SK-N-SH (cell line): Measurements from ENCODE around the gene ZNF366. TPM values are rescaled to one million over a fixed set of nuclear protein-coding genes. Genes with fewer than 3 reads are reported as not detected.

Experiments used
- CTCF ChIA-PET: fragments of 300-600, 350-600 bp; formaldehyde crosslinking; extraction: SDS; loops from one replicate; lab custom pipeline; 2021; lab: Yijun Ruan, JAX
- POLR2A ChIA-PET: fragments of 350-600 bp; sonication (Branson Sonifier 250); formaldehyde crosslinking; extraction: SDS; loops from one replicate; lab custom pipeline; 2020; ENCODE audit warnings: antibody characterized with exemption, inconsistent platforms; lab: Yijun Ruan, JAX
- DNase-seq: peaks from one replicate; pipeline ENCODE4 v3.0.0; 2012
- H2AFZ ChIP-seq: fragments of 200-600 bp; sonication (generic); 2 replicates; pipeline ENCODE4 v1.8.1; 2016; ENCODE audit warnings: antibody characterized with exemption, mild to moderate bottlenecking, low read depth
- H3F3A ChIP-seq: fragments of 200-600 bp; sonication (generic); replicated peaks from 2 replicates; pipeline ENCODE3; 2016; ENCODE audit warnings: antibody characterized with exemption, mild to moderate bottlenecking; ENCODE audit not compliant: insufficient read depth
- H3K27ac ChIP-seq, 2 experiments: fragments of 200-500 bp in 1 of 2; fragments of 200-600 bp in 1 of 2; sonication (Bioruptor generic) in 1 of 2; sonication (generic), shearing (Covaris generic) in 1 of 2; 2 replicates each; pipeline versions ENCODE4 v1.5.1 to v1.6.1; 2014 to 2016; ENCODE audit warnings: low read depth in 2 of 2, inconsistent platforms in 1 of 2, low read length in 1 of 2, mild to moderate bottlenecking in 1 of 2, mixed read lengths in 1 of 2
- H3K27me3 ChIP-seq: fragments of 200-600 bp; sonication (generic), shearing (Covaris generic); 2 replicates; pipeline ENCODE4 v1.6.1; 2016; ENCODE audit warnings: mixed run types; ENCODE audit not compliant: insufficient read depth
- H3K36me3 ChIP-seq, 2 experiments: fragments of 200-500 bp in 1 of 2; fragments of 200-600 bp in 1 of 2; sonication (Bioruptor generic) in 1 of 2; sonication (generic) in 1 of 2; replicated peaks in 1 of 2; 2 replicates each; pipeline versions ENCODE3 to v1.5.1; 2014 to 2016; ENCODE audit warnings: low read length in 1 of 2, mild to moderate bottlenecking in 1 of 2; ENCODE audit not compliant: insufficient read depth in 2 of 2, control insufficient read depth in 1 of 2
- H3K4me1 ChIP-seq, 2 experiments: fragments of 200-500 bp in 1 of 2; fragments of 200-600 bp in 1 of 2; sonication (Bioruptor generic) in 1 of 2; sonication (generic), shearing (Covaris generic) in 1 of 2; 2 replicates each; pipeline versions ENCODE4 v1.5.1 to v1.6.1; 2014 to 2016; ENCODE audit warnings: low read depth in 1 of 2, low read length in 1 of 2, mixed run types in 1 of 2; ENCODE audit not compliant: insufficient read depth in 2 of 2, control insufficient read depth in 1 of 2
- H3K4me2 ChIP-seq: fragments of 200-600 bp; sonication (generic), shearing (Covaris generic); 2 replicates; pipeline ENCODE4 v1.6.1; 2017; ENCODE audit warnings: mixed run types
- H3K4me3 ChIP-seq, 2 experiments: fragments of 200-500 bp in 1 of 2; fragments of 200-600 bp in 1 of 2; sonication (Bioruptor generic) in 1 of 2; sonication (generic), shearing (Covaris generic) in 1 of 2; 2 replicates each; pipeline versions ENCODE4 v1.5.1 to v1.8.1; 2014 to 2016; ENCODE audit warnings: low read depth in 2 of 2, inconsistent platforms in 1 of 2, low read length in 1 of 2, mild to moderate bottlenecking in 1 of 2, mixed read lengths in 1 of 2, moderate library complexity in 1 of 2
- H3K79me2 ChIP-seq: fragments of 200-600 bp; sonication (generic); 2 replicates; pipeline ENCODE4 v1.8.1; 2017; ENCODE audit warnings: mild to moderate bottlenecking; ENCODE audit not compliant: insufficient read depth
- H3K9ac ChIP-seq: fragments of 200-600 bp; sonication (generic); 2 replicates; pipeline ENCODE4 v1.6.1; 2017; ENCODE audit warnings: mixed run types
- H3K9me2 ChIP-seq: fragments of 200-600 bp; sonication (generic); 2 replicates; pipeline ENCODE4 v1.6.1; 2017; ENCODE audit warnings: mixed run types
- H3K9me3 ChIP-seq: fragments of 200-600 bp; sonication (generic); 2 replicates; pipeline ENCODE4 v1.6.1; 2017; ENCODE audit warnings: mixed run types, mild to moderate bottlenecking, moderate library complexity
- H4K20me1 ChIP-seq: fragments of 200-600 bp; sonication (generic); 2 replicates; pipeline ENCODE4 v1.6.1; 2017; ENCODE audit warnings: mild to moderate bottlenecking, mixed run types; ENCODE audit not compliant: insufficient read depth
- CHD2 ChIP-seq: fragments of 150-350 bp; IDR thresholded peaks from 2 replicates; pipeline ENCODE4 v1.6.1; 2018; ENCODE audit warnings: low read length; ENCODE audit not compliant: partially characterized antibody
- ELF1 ChIP-seq: IDR thresholded peaks from 2 replicates; pipeline ENCODE4 v1.4.0; 2012
- EP300 ChIP-seq, 2 experiments: IDR thresholded peaks; 2 replicates each; pipeline versions ENCODE4 v1.4.0 to v1.6.1; 2012; ENCODE audit warnings: borderline replicate concordance in 1 of 2, low read depth in 1 of 2, low read length in 1 of 2
- FOSL2 ChIP-seq: IDR thresholded peaks from 2 replicates; pipeline ENCODE4 v1.4.0; 2012; ENCODE audit warnings: low read depth, mild to moderate bottlenecking, moderate library complexity, borderline replicate concordance
- FOXM1 ChIP-seq: IDR thresholded peaks from 2 replicates; pipeline ENCODE4 v1.4.0; 2012; ENCODE audit warnings: low read depth, mild to moderate bottlenecking
- JUND ChIP-seq: IDR thresholded peaks from 2 replicates; pipeline ENCODE4 v1.4.0; 2012
- MXI1 ChIP-seq: IDR thresholded peaks from 2 replicates; pipeline ENCODE4 v1.6.1; 2012; ENCODE audit warnings: mild to moderate bottlenecking, low read depth, low read length, improper control_type of control experiment
- NRF1 ChIP-seq: IDR thresholded peaks from 2 replicates; pipeline ENCODE4 v1.6.1; 2012; ENCODE audit warnings: low read depth, mild to moderate bottlenecking, low read length
- POLR2AphosphoS5 ChIP-seq: IDR thresholded peaks from 2 replicates; pipeline ENCODE4 v1.6.1; 2012; ENCODE audit warnings: low read depth, low read length
- SIN3A ChIP-seq: IDR thresholded peaks from 2 replicates; pipeline ENCODE4 v1.6.1; 2012; ENCODE audit warnings: low read depth, mild to moderate bottlenecking, low read length, moderate library complexity, borderline replicate concordance
- SMC3 ChIP-seq: IDR thresholded peaks from 2 replicates; pipeline ENCODE4 v1.6.1; 2012; ENCODE audit warnings: low read depth, low read length, improper control_type of control experiment
- TAF1 ChIP-seq: IDR thresholded peaks from 2 replicates; pipeline ENCODE4 v1.6.1; 2012; ENCODE audit warnings: low read depth, mild to moderate bottlenecking, low read length, moderate library complexity, borderline replicate concordance
- WGBS: methylation state at CpG from one replicate; pipeline ENCODE4 v1.1.6; 2017; ENCODE audit warnings: low lambda C conversion rate; 5-methylcytosine and 5-hydroxymethylcytosine counted together
- polyA plus RNA-seq, 3 experiments: library from polyadenylated mRNA; depleted of rRNA; stranded (reverse); fragments of >200 nt; gene quantifications; 2 replicates each; pipeline ENCODE4 v1.2.3, GENCODE V29; 2012
- TF ChIP-seq, protein P1 (sequence below): IDR thresholded peaks from 2 replicates; pipeline ENCODE4 v1.4.0; 2012; ENCODE audit warnings: low read depth
- TF ChIP-seq, protein P2 (sequence below): fragments of 150-350 bp; IDR thresholded peaks from 2 replicates; pipeline ENCODE4 v1.6.1; 2016; ENCODE audit warnings: mild to moderate bottlenecking, low read depth, low read length
- TF ChIP-seq, protein P3 (sequence below): IDR thresholded peaks from 2 replicates; pipeline ENCODE4 v1.4.0; 2012; ENCODE audit warnings: low read depth, borderline replicate concordance
- TF ChIP-seq, protein P4 (sequence below): IDR thresholded peaks from 2 replicates; pipeline ENCODE4 v1.4.0; 2012; ENCODE audit warnings: low read depth, borderline replicate concordance

The ZNF366 gene
- polyA plus RNA-seq, 1 of the 3 experiments (the other 2 are of a cell fraction), result not detected

DNA sequence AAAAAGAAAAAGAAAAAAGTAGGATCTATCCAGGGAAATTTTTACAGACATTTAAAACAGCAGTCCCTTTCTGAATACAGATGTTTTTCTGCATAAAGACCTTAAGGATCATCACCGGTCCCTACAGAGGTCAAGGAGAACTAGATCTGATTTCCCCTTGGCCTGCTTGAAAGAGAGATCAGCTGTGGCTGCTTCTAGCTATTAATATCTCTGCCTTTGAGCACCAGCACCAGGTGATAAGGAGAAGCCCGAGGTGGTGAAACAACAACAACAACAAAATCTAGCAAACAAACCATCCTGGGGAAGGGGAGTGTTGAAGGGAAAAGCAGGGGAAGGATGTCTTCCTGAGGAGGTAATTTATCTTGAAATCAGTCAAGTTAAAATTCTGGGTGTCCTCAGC, 42.1 kb downstream of the ZNF366 start (continued):
- TF ChIP-seq SIN3A, result no peak

DNA sequence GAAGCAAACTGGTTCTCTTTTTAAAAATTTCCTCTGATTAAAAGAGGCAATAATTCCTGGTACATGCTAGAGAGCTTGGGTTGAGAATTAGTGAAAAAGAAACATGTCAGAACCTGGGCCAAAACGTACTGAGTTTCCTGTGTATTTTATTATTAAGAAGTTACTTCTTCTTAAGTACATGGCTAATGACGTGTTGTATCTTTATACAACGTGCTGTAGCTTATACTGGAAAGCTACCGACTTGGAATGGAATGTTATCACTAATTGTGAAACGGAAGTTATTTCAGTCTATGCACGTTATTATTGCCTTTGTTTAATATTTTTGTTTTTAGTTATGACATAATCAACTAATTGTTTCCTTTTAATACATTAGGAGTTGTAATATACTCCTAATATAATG, 43.1 kb downstream of the ZNF366 start:
- H3K36me3 ChIP-seq, result no peaks in the 10 kb centered on the region
- CTCF ChIA-PET, result no interaction called here
- no peak overlapping the region for H3K9ac ChIP-seq
- H3K79me2 ChIP-seq, result no peaks in the 10 kb centered on the region
- H3K4me1 ChIP-seq, result no peaks in the 10 kb centered on the region; a peak in 1 of 4 replicates
- no peaks in the 10 kb centered on the region for H4K20me1 ChIP-seq
- POLR2A ChIA-PET, result no interaction called here
- H3K4me3 ChIP-seq, result no peak overlapping the region
- no peaks in the 10 kb centered on the region for H3K9me3 ChIP-seq
- DNase-seq, result no peak
- peaks cover 20% of the 10 kb centered on the region for H3F3A ChIP-seq
- H3K9me2 ChIP-seq, result no peaks in the 10 kb centered on the region
- no peak overlapping the region for H3K4me2 ChIP-seq
- no peaks in the 10 kb centered on the region for H3K27me3 ChIP-seq
- TF ChIP-seq NRF1 (no peak), CHD2 (no peak), SMC3 (no peak), MXI1 (no peak)
- no peak overlapping the region for H2AFZ ChIP-seq
- WGBS, result 87% methylated on average over 6 of the region's 6 CpGs
- no peak overlapping the region for H3K27ac ChIP-seq

DNA sequence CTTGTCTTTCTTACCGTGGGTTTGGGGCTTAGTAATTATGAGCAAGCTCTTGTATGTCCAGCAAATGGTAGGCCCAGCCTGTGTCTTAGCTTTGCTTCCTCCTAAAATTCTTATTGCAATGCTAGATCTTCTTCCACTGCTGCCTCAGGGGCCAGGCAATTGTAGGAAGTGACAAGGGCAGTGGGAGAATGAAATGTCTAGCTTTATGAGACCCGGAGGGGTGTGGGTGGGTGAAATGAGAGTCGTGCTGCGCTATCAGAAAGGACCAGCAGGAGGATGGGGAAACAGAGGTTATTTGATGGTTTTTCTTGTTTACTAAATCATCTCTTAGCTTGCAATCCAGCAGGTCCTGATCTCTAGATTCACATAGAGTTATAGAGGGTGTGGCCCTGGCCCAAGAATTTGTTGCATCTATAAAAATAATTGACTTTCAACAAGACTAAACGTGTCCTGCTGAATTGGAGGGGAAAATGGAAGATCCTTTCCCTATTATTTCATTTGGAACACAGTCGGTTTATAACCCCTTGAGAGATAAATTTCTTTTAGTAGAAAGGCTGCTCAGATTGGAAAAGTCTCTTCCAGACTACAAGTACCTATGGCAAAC, 43.7 kb downstream of the ZNF366 start:
- Histone ChIP-seq H3K79me2 (no peaks in the 10 kb centered on the region), H4K20me1 (no peaks in the 10 kb centered on the region), H3K4me3 (no peak overlapping the region), H3K9me2 (no peaks in the 10 kb centered on the region), H3K9ac (no peak overlapping the region), H2AFZ (no peak overlapping the region), H3K9me3 (no peaks in the 10 kb centered on the region), H3K36me3 (no peaks in the 10 kb centered on the region), H3K4me1 (no peaks in the 10 kb centered on the region; a peak in 1 of 4 replicates), H3K27ac (no peak overlapping the region), H3K27me3 (no peaks in the 10 kb centered on the region), H3K4me2 (no peak overlapping the region), H3F3A (peaks cover 20% of the 10 kb centered on the region)
- TF ChIP-seq FOSL2, result no peak
- TF ChIP-seq, protein P1, sequence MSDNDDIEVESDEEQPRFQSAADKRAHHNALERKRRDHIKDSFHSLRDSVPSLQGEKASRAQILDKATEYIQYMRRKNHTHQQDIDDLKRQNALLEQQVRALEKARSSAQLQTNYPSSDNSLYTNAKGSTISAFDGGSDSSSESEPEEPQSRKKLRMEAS, result no peak
- 73% methylated on average over 6 of the region's 6 CpGs for WGBS
- ChIA-PET CTCF (interaction anchor here (1.2 kb wide), 1 partner anchor 9 kb away, joined by 3 read pairs; no protein-coding TSS in a partner anchor), POLR2A (no interaction called here)
- DNase-seq, result no peak

DNA sequence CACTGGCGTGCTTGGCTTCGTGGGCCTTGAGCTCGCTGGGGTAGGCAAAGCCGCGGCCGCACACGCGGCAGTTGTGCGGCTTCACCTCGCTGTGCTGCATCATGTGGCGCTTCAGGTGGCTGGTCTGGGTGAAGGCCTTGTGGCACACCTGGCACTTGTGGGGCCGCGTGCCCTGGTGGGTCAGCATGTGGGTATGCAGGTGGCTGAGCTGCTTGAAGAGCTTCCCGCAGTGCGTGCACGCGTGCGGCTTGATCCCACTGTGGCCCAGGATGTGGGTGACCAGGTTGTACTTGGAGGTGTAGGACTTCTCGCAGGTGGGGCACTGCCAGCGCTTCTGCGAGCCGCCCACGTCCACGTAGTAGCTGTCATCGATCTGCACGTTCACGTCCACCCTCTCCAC, 46.8 kb downstream of the ZNF366 start:
- H3K4me2 ChIP-seq, result no peak overlapping the region
- no peak overlapping the region for H3K4me3 ChIP-seq
- no peaks in the 10 kb centered on the region for H3K79me2 ChIP-seq
- H3K9me2 ChIP-seq, result no peaks in the 10 kb centered on the region
- H3K27me3 ChIP-seq, result no peaks in the 10 kb centered on the region
- peaks cover 1% of the 10 kb centered on the region for H3F3A ChIP-seq
- no peaks in the 10 kb centered on the region; a peak in 1 of 4 replicates for H3K4me1 ChIP-seq
- WGBS, result 98% methylated on average over 16 of the region's 27 CpGs
- ChIA-PET CTCF (interaction anchor here (1.1 kb wide), 1 partner anchor 177 kb away, joined by 3 read pairs; no protein-coding TSS in a partner anchor), POLR2A (no interaction called here)
- no peaks in the 10 kb centered on the region for H3K9me3 ChIP-seq
- no peak for DNase-seq
- no peak overlapping the region for H3K27ac ChIP-seq
- no peaks in the 10 kb centered on the region for H3K36me3 ChIP-seq
- no peaks in the 10 kb centered on the region for H4K20me1 ChIP-seq
- H2AFZ ChIP-seq, result no peak overlapping the region
- no peak overlapping the region for H3K9ac ChIP-seq
- TF ChIP-seq FOXM1 (no peak), JUND (no peak), EP300 (IDR thresholded peaks at IDR 0.05; ENCODE audit: borderline replicate concordance in 1 of 2, low read depth in 1 of 2, low read length in 1 of 2) (no peak), POLR2AphosphoS5 (no peak), TAF1 (no peak), ELF1 (no peak)
- TF ChIP-seq, protein P2, sequence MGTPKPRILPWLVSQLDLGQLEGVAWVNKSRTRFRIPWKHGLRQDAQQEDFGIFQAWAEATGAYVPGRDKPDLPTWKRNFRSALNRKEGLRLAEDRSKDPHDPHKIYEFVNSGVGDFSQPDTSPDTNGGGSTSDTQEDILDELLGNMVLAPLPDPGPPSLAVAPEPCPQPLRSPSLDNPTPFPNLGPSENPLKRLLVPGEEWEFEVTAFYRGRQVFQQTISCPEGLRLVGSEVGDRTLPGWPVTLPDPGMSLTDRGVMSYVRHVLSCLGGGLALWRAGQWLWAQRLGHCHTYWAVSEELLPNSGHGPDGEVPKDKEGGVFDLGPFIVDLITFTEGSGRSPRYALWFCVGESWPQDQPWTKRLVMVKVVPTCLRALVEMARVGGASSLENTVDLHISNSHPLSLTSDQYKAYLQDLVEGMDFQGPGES, result no peak
- TF ChIP-seq, protein P3, sequence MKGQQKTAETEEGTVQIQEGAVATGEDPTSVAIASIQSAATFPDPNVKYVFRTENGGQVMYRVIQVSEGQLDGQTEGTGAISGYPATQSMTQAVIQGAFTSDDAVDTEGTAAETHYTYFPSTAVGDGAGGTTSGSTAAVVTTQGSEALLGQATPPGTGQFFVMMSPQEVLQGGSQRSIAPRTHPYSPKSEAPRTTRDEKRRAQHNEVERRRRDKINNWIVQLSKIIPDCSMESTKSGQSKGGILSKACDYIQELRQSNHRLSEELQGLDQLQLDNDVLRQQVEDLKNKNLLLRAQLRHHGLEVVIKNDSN, result no peak
- TF ChIP-seq, protein P4, sequence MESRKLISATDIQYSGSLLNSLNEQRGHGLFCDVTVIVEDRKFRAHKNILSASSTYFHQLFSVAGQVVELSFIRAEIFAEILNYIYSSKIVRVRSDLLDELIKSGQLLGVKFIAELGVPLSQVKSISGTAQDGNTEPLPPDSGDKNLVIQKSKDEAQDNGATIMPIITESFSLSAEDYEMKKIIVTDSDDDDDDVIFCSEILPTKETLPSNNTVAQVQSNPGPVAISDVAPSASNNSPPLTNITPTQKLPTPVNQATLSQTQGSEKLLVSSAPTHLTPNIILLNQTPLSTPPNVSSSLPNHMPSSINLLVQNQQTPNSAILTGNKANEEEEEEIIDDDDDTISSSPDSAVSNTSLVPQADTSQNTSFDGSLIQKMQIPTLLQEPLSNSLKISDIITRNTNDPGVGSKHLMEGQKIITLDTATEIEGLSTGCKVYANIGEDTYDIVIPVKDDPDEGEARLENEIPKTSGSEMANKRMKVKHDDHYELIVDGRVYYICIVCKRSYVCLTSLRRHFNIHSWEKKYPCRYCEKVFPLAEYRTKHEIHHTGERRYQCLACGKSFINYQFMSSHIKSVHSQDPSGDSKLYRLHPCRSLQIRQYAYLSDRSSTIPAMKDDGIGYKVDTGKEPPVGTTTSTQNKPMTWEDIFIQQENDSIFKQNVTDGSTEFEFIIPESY, result no peak
